A549 (cell line): ENCODE measurements around the gene TDRD12.

Experiments used
- BHLHE40 ChIP-seq: IDR thresholded peaks from 2 replicates; pipeline ENCODE4 v1.6.1; 2012; ENCODE audit warnings: low read depth, low read length, inconsistent platforms
- CHD2 ChIP-seq: fragments of 150-350 bp; IDR thresholded peaks from 2 replicates; pipeline ENCODE4 v1.6.1; 2014; ENCODE audit warnings: low read length; ENCODE audit not compliant: partially characterized antibody
- ELK1 ChIP-seq: fragments of 150-350 bp; IDR thresholded peaks from 2 replicates; pipeline ENCODE4 v1.6.1; 2014; ENCODE audit warnings: low read depth, mild to moderate bottlenecking, low read length
- EP300 ChIP-seq, 2 experiments: fragments of >200 bp; sonication (Bioruptor Twin); formaldehyde crosslinking; IDR thresholded peaks; 2 replicates in 1 of 2; 3 replicates in 1 of 2; pipeline ENCODE4 v1.6.1; 2016 to 2017
- ESRRA ChIP-seq: fragments of 150-350 bp; IDR thresholded peaks from 2 replicates; pipeline ENCODE4 v1.6.1; 2014; ENCODE audit warnings: mild to moderate bottlenecking, low read length, borderline replicate concordance
- HOXA7 ChIP-seq: fragments of 250-450 bp; sonication (Bioruptor Pico); IDR thresholded peaks from 2 replicates; pipeline ENCODE4 v1.5.0; 2020; ENCODE audit warnings: mild to moderate bottlenecking, moderate library complexity
- MYC ChIP-seq: IDR thresholded peaks from 2 replicates; pipeline ENCODE4 v1.6.1; 2012; ENCODE audit warnings: mild to moderate bottlenecking, inconsistent platforms, low read length, improper control_type of control experiment, borderline replicate concordance
- RAD21 ChIP-seq, 2 experiments: fragments of >200 bp in 1 of 2; sonication (Bioruptor Twin) in 1 of 2; formaldehyde crosslinking in 1 of 2; IDR thresholded peaks in 1 of 2; conservative IDR thresholded peaks in 1 of 2; 2 replicates in 1 of 2; 3 replicates in 1 of 2; pipeline ENCODE4 v1.6.1; 2012 to 2018; ENCODE audit warnings: inconsistent platforms in 1 of 2
- RARB ChIP-seq: fragments of 250-450 bp; sonication (Bioruptor Pico); IDR thresholded peaks from 2 replicates; pipeline ENCODE4 v1.8.0; 2021; ENCODE audit warnings: mild to moderate bottlenecking, moderate library complexity
- RFX5 ChIP-seq: fragments of 450-650 bp; IDR thresholded peaks from 2 replicates; pipeline ENCODE4 v1.7.1; 2014; ENCODE audit warnings: antibody characterized with exemption, mild to moderate bottlenecking, moderate library complexity
- TF ChIP-seq, protein P1 (sequence below): fragments of >200 bp; sonication (Bioruptor Twin); formaldehyde crosslinking; IDR thresholded peaks from 3 replicates; pipeline ENCODE4 v1.5.1; 2016
- TF ChIP-seq, protein P2 (sequence below): fragments of 450-650 bp; IDR thresholded peaks from 2 replicates; pipeline ENCODE4 v1.6.1; 2014; ENCODE audit warnings: antibody characterized with exemption
- TF ChIP-seq, protein P3 (sequence below): IDR thresholded peaks from 2 replicates; pipeline ENCODE4 v1.6.1; 2012

DNA sequence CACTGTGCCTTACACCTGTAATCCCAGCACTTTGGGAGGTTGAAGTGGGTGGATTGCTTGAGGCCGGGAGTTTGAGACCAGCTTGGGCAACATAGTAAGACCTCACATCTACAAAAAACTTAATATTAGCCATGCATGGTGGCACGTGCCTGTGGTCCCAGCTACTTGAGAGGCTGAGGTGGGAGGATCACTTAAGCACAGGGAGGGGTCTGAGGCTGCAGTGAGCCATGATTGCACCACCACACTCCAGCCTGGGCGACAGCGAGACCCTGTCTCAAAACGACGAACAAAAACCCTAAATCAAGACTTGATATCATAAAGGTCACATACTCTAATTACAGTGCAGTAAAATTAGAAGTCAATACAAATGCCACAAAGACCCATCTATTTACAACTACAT is 132.6 kb downstream of the TDRD12 start:
- TF ChIP-seq, protein P1, sequence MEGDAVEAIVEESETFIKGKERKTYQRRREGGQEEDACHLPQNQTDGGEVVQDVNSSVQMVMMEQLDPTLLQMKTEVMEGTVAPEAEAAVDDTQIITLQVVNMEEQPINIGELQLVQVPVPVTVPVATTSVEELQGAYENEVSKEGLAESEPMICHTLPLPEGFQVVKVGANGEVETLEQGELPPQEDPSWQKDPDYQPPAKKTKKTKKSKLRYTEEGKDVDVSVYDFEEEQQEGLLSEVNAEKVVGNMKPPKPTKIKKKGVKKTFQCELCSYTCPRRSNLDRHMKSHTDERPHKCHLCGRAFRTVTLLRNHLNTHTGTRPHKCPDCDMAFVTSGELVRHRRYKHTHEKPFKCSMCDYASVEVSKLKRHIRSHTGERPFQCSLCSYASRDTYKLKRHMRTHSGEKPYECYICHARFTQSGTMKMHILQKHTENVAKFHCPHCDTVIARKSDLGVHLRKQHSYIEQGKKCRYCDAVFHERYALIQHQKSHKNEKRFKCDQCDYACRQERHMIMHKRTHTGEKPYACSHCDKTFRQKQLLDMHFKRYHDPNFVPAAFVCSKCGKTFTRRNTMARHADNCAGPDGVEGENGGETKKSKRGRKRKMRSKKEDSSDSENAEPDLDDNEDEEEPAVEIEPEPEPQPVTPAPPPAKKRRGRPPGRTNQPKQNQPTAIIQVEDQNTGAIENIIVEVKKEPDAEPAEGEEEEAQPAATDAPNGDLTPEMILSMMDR, result no peak
- TF ChIP-seq BHLHE40, result no peak
- TF ChIP-seq, protein P2, sequence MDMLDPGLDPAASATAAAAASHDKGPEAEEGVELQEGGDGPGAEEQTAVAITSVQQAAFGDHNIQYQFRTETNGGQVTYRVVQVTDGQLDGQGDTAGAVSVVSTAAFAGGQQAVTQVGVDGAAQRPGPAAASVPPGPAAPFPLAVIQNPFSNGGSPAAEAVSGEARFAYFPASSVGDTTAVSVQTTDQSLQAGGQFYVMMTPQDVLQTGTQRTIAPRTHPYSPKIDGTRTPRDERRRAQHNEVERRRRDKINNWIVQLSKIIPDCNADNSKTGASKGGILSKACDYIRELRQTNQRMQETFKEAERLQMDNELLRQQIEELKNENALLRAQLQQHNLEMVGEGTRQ, result no peak
- no peak for TF ChIP-seq CHD2
- no peak for TF ChIP-seq RAD21 (conservative IDR thresholded peaks at IDR 0.05 in 1 of 2, IDR thresholded peaks at IDR 0.05 in 1 of 2)
- no peak for TF ChIP-seq RFX5
- no peak for TF ChIP-seq HOXA7 (CRISPR knock-in tag)
- TF ChIP-seq, protein P3, sequence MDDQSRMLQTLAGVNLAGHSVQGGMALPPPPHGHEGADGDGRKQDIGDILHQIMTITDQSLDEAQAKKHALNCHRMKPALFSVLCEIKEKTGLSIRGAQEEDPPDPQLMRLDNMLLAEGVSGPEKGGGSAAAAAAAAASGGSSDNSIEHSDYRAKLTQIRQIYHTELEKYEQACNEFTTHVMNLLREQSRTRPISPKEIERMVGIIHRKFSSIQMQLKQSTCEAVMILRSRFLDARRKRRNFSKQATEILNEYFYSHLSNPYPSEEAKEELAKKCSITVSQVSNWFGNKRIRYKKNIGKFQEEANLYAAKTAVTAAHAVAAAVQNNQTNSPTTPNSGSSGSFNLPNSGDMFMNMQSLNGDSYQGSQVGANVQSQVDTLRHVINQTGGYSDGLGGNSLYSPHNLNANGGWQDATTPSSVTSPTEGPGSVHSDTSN, result no peak
- no peak for TF ChIP-seq RARB (CRISPR knock-in tag)
- TF ChIP-seq ESRRA, result no peak
- no peak for TF ChIP-seq MYC
- TF ChIP-seq ELK1, result no peak
- TF ChIP-seq EP300 (IDR thresholded peaks at IDR 0.05), result no peak
